ENCODE data around the gene FBXO39. TPM values are rescaled to one million over a fixed set of nuclear protein-coding genes. Genes with fewer than 3 reads are reported as not detected.
"Not testable (repeated sequence)": the region's sequence is repeated elsewhere in the genome, so short reads cannot be mapped to it uniquely, and the experiment has no call there.

Gene FBXO39
- not detected for total RNA-seq

- H3K27me3 ChIP-seq, result peaks cover 29% of the 10 kb centered on the region
- TF ChIP-seq CTCF (IDR thresholded peaks at IDR 0.05), result no peak
- TF ChIP-seq EP300 (IDR thresholded peaks at IDR 0.05; ENCODE audit: low read depth), result no peak
- TF ChIP-seq POLR2AphosphoS5 (IDR thresholded peaks at IDR 0.05), result no peak
- no peak for TF ChIP-seq POLR2A (IDR thresholded peaks at IDR 0.05)
- intact Hi-C loops (cut with DNase I; ENCODE audit: low total_unique reads), result no loop called here
- peaks cover 0 to 4% (median 0%) of the 10 kb centered on the region in 4 donors for H3K4me1 ChIP-seq
- no peak for DNase-seq
- peaks cover 0 to 35% (median 16%) of the 10 kb centered on the region in 4 donors for H3K36me3 ChIP-seq
- no peak within 1 kb of the TSS for H3K4me3 ChIP-seq
- in situ Hi-C loops (cut with MboI; ENCODE audit: low pct_ligation_motif_present in 1 of 4, low pct_unique_long_range_greater_than_20kb in 1 of 4, low sequenced_read_pairs in 3 of 4), result loop anchor here in 1 of 4 donors (25.0 kb wide), 1 partner anchor 89 kb away; no protein-coding TSS in a partner anchor
- no peak within 1 kb of the TSS for H3K27ac ChIP-seq
- WGBS, 2 donors (ENCODE audit: low coverage in 1 of 2), result 8 to 11% methylated on average over 6 to 20 of the region's 49 CpGs
- H3K9me3 ChIP-seq, result peaks cover 10 to 16% of the 10 kb centered on the region in 2 donors
Observed at GRCh38 chr17:6775871-6776405, at the start of gene FBXO39. Gene FBXO39 (plus strand): TSS chr17:6776215. CDS start chr17:6779869, 3,654 bp downstream.

GRCh38 chr17:6729531-6729930 lies 46.5 kb upstream of the FBXO39 start:
- H3K27ac ChIP-seq, result no peak overlapping the region
- TF ChIP-seq EP300 (IDR thresholded peaks at IDR 0.05; ENCODE audit: low read depth) (no peak), CTCF (IDR thresholded peaks at IDR 0.05) (no peak), POLR2AphosphoS5 (IDR thresholded peaks at IDR 0.05) (no peak), POLR2A (IDR thresholded peaks at IDR 0.05) (no peak)
- WGBS, 2 donors (ENCODE audit: low coverage in 1 of 2), result 60 to 70% methylated on average over 4 of the region's 4 CpGs
- no peaks in the 10 kb centered on the region for H3K9me3 ChIP-seq
- no peaks in the 10 kb centered on the region for H3K4me1 ChIP-seq
- no peak overlapping the region for H3K4me3 ChIP-seq
- intact Hi-C loops (cut with DNase I; ENCODE audit: low total_unique reads) (no loop called here), in situ Hi-C loops (cut with MboI; ENCODE audit: low pct_ligation_motif_present in 1 of 4, low pct_unique_long_range_greater_than_20kb in 1 of 4, low sequenced_read_pairs in 3 of 4) (no loop called here)
- no peaks in the 10 kb centered on the region for H3K27me3 ChIP-seq
- H3K36me3 ChIP-seq, result no peaks in the 10 kb centered on the region
- no peak for DNase-seq

- 92 to 100% methylated on average over 1 to 6 of the region's 6 CpGs for WGBS, 2 donors (ENCODE audit: low coverage in 1 of 2)
- DNase-seq; in situ Hi-C loops (cut with MboI; ENCODE audit: low pct_ligation_motif_present in 1 of 4, low pct_unique_long_range_greater_than_20kb in 1 of 4, low sequenced_read_pairs in 3 of 4); H3K36me3 ChIP-seq; H3K27me3 ChIP-seq; H3K4me1 ChIP-seq; intact Hi-C loops (cut with DNase I; ENCODE audit: low total_unique reads); H3K4me3 ChIP-seq; H3K9me3 ChIP-seq; H3K27ac ChIP-seq: not testable (repeated sequence)
Observed at GRCh38 chr17:6746665-6747064, 29.4 kb upstream of the FBXO39 start.

GRCh38 chr17:6748617-6749016 lies 27.4 kb upstream of the FBXO39 start:
- TF ChIP-seq POLR2A (IDR thresholded peaks at IDR 0.05) (no peak), POLR2AphosphoS5 (IDR thresholded peaks at IDR 0.05) (no peak), EP300 (IDR thresholded peaks at IDR 0.05; ENCODE audit: low read depth) (no peak), CTCF (IDR thresholded peaks at IDR 0.05) (no peak)
- DNase-seq, result no peak
- intact Hi-C loops (cut with DNase I; ENCODE audit: low total_unique reads) (no loop called here), in situ Hi-C loops (cut with MboI; ENCODE audit: low pct_ligation_motif_present in 1 of 4, low pct_unique_long_range_greater_than_20kb in 1 of 4, low sequenced_read_pairs in 3 of 4) (no loop called here)
- Histone ChIP-seq H3K4me3 (no peak overlapping the region), H3K36me3 (no peaks in the 10 kb centered on the region), H3K4me1 (peaks cover 0 to 17% (median 10%) of the 10 kb centered on the region in 4 donors), H3K27ac (no peak overlapping the region), H3K27me3 (peaks cover 3% of the 10 kb centered on the region), H3K9me3 (no peaks in the 10 kb centered on the region)

GRCh38 chr17:6749519-6749918 lies 26.5 kb upstream of the FBXO39 start:
- no peaks in the 10 kb centered on the region for H3K27me3 ChIP-seq
- no peaks in the 10 kb centered on the region for H3K36me3 ChIP-seq
- no peak overlapping the region for H3K4me3 ChIP-seq
- H3K4me1 ChIP-seq, result peaks cover 0 to 17% (median 10%) of the 10 kb centered on the region in 4 donors
- TF ChIP-seq CTCF (IDR thresholded peaks at IDR 0.05), result no peak
- TF ChIP-seq POLR2A (IDR thresholded peaks at IDR 0.05), result no peak
- no peak for TF ChIP-seq POLR2AphosphoS5 (IDR thresholded peaks at IDR 0.05)
- TF ChIP-seq EP300 (IDR thresholded peaks at IDR 0.05; ENCODE audit: low read depth), result no peak
- H3K27ac ChIP-seq, result no peak overlapping the region
- intact Hi-C loops (cut with DNase I; ENCODE audit: low total_unique reads), result no loop called here
- DNase-seq, result no peak
- 77 to 88% methylated on average over 4 to 6 of the region's 6 CpGs for WGBS, 2 donors (ENCODE audit: low coverage in 1 of 2)
- no peaks in the 10 kb centered on the region for H3K9me3 ChIP-seq
- in situ Hi-C loops (cut with MboI; ENCODE audit: low pct_ligation_motif_present in 1 of 4, low pct_unique_long_range_greater_than_20kb in 1 of 4, low sequenced_read_pairs in 3 of 4), result no loop called here

Data from transverse colon (tissue), 4 donors.